ENCODE results near the gene LTB4R.

DNA sequence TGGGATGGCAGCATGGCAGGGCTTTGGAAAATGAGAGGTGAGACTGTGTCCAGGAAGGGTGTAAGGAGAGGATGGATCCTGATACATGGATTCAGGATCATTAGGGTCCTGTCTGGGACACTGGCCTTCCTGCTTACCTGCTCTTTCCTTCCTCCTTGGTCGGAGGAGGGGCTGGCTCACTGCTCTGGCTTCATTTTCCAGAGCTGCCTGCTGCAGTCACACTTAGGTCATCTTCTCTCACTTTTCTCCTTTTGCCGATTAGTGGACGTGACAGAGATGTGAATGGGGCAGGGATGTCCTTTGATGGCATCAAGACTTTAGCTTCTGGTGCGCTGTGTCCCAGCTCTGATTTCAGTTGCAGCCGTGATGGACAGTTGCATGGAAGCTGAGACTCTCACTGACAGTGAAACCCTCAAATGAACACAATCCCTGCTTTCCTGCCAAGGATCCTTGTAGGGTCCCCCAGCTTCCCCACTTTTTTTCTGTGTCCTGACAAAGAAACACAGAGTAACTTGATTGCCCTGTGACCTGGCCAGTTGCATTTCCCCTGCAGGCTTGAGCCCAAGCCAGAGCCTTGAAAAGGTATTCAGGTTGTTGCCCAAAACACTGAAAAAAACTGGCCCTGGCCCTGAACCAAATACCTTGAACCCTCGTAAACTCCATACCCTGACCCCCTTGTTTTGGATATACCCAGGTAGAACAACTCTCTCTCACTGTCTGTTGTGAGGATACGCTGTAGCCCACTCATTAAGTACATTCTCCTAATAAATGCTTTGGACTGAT lies 2.8 kb upstream of the LTB4R start:
- TF ChIP-seq CTCF (IDR thresholded peaks at IDR 0.05): no peak
- no peak for TF ChIP-seq POLR2A (IDR thresholded peaks at IDR 0.05)
